Neural cell (in vitro differentiated cells): ENCODE results near the gene ADAM10.

Source experiments
- CTCF ChIP-seq: fragments of 450-650 bp; IDR thresholded peaks from 2 replicates; pipeline ENCODE4 v1.5.1; 2014; ENCODE audit warnings: antibody characterized with exemption, mild to moderate bottlenecking, moderate library complexity; ENCODE audit not compliant: poor library complexity, severe bottlenecking
- EP300 ChIP-seq: fragments of 450-650 bp; conservative IDR thresholded peaks from 2 replicates; pipeline ENCODE4 v1.6.1; 2014; ENCODE audit warnings: antibody characterized with exemption, mild to moderate bottlenecking, moderate library complexity; ENCODE audit not compliant: poor library complexity, severe bottlenecking
- EZH2 ChIP-seq: fragments of 200-600, 300-800 bp; shearing (Covaris generic), sonication (generic); IDR thresholded peaks from 2 replicates; pipeline ENCODE4 v1.6.1; 2014; ENCODE audit warnings: antibody characterized with exemption, low read length, borderline replicate concordance, mild to moderate bottlenecking; ENCODE audit not compliant: insufficient read depth, poor library complexity, severe bottlenecking
- MXI1 ChIP-seq: fragments of 450-650 bp; conservative IDR thresholded peaks from 2 replicates; pipeline ENCODE4 v1.6.1; 2014; ENCODE audit warnings: antibody characterized with exemption, mild to moderate bottlenecking; ENCODE audit not compliant: poor library complexity, severe bottlenecking
- POLR2AphosphoS5 ChIP-seq: IDR thresholded peaks from 2 replicates; pipeline ENCODE4 v1.6.1; 2012
- RAD21 ChIP-seq: fragments of 450-650 bp; conservative IDR thresholded peaks from 2 replicates; pipeline ENCODE4 v1.6.1; 2014; ENCODE audit warnings: antibody characterized with exemption, mild to moderate bottlenecking, moderate library complexity
- REST ChIP-seq: IDR thresholded peaks from 2 replicates; pipeline ENCODE4 v1.6.1; 2012; ENCODE audit warnings: borderline replicate concordance
- SMC3 ChIP-seq: fragments of 450-650 bp; conservative IDR thresholded peaks from 2 replicates; pipeline ENCODE4 v1.6.1; 2014; ENCODE audit warnings: antibody characterized with exemption, mild to moderate bottlenecking, moderate library complexity; ENCODE audit not compliant: poor library complexity
- TAF1 ChIP-seq: IDR thresholded peaks from 2 replicates; pipeline ENCODE4 v1.6.1; 2012; ENCODE audit warnings: low read depth

DNA sequence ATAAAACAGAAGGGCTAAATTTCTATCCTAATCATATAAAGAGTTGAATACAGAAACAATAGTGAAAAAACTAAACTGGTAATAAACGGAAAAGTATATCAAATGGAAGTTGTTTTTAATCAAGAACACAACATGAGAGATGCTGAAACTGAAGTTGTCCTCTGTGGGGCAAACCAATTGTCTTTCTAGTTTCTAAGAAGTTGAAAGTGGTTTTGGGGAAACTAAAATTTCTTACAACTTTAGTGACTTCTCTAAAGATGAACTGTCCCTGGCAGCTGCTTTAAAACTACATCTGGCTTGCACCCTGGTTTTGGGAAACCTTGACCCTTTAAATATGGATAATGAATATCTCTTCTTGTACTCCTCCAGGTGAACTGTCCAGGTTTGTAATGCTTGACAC lies 155.6 kb downstream of the ADAM10 start:
- TF ChIP-seq CTCF, result no peak
- no peak for TF ChIP-seq EZH2
- TF ChIP-seq EP300, result no peak
- TF ChIP-seq POLR2AphosphoS5, result no peak
- no peak for TF ChIP-seq MXI1
- TF ChIP-seq SMC3, result no peak
- TF ChIP-seq TAF1, result no peak
- no peak for TF ChIP-seq RAD21
- no peak for TF ChIP-seq REST
